Measurements from ENCODE around the gene THSD4. TPM values are rescaled to one million over a fixed set of nuclear protein-coding genes. Genes with fewer than 3 reads are reported as not detected.

The THSD4 gene
- total RNA-seq, 4 donors from 2014 or later: 23.0 to 68.5 (median 48.6) TPM

GRCh38 chr15:71301958-71302621, 186.8 kb downstream of the THSD4 start:
- TF ChIP-seq POLR2A (IDR thresholded peaks at IDR 0.05) (no peak), CTCF (IDR thresholded peaks at IDR 0.05) (no peak)
- H3K27ac ChIP-seq: peak overlapping the region; percentile 25 to 71 (median 71)
- DNase-seq: peak; percentile 54 to 62
- H3K27me3 ChIP-seq: no peaks in the 10 kb centered on the region
- H3K4me1 ChIP-seq: peaks cover 21 to 23% of the 10 kb centered on the region in 2 donors
- 47 to 53% methylated on average over 5 of the region's 5 CpGs for WGBS, 2 donors
- intact Hi-C loops (cut with DNase I): no loop called here
- no peak overlapping the region for H3K4me3 ChIP-seq (replicated peaks in 1 of 3)
- H3K36me3 ChIP-seq: no peaks in the 10 kb centered on the region
- H3K9me3 ChIP-seq: no peaks in the 10 kb centered on the region

- no peaks in the 10 kb centered on the region for H3K27me3 ChIP-seq
- intact Hi-C loops (cut with DNase I): no loop called here
- peak; percentile 89 to 94 for DNase-seq
- WGBS, 2 donors: 74 to 81% methylated on average over 4 to 6 of the region's 6 CpGs
- TF ChIP-seq CTCF (IDR thresholded peaks at IDR 0.05) (no peak), POLR2A (IDR thresholded peaks at IDR 0.05) (no peak)
- no peak overlapping the region for H3K4me3 ChIP-seq (replicated peaks in 1 of 3)
- no peaks in the 10 kb centered on the region for H3K36me3 ChIP-seq
- H3K4me1 ChIP-seq: peaks cover 21 to 23% of the 10 kb centered on the region in 2 donors
- peak overlapping the region; percentile 47 to 71 (median 71) for H3K27ac ChIP-seq
- H3K9me3 ChIP-seq: no peaks in the 10 kb centered on the region
Measured at GRCh38 chr15:71302861-71303410, 187.7 kb downstream of the THSD4 start.

GRCh38 chr15:71303977-71304376, 188.7 kb downstream of the THSD4 start:
- Histone ChIP-seq H3K9me3 (no peaks in the 10 kb centered on the region), H3K4me3 (replicated peaks in 1 of 3) (no peak overlapping the region), H3K36me3 (no peaks in the 10 kb centered on the region), H3K27me3 (no peaks in the 10 kb centered on the region), H3K27ac (peak overlapping the region in 2 of 3 donors; percentile 7 to 47), H3K4me1 (peaks cover 21 to 23% of the 10 kb centered on the region in 2 donors)
- DNase-seq: no peak
- TF ChIP-seq CTCF (IDR thresholded peaks at IDR 0.05) (no peak), POLR2A (IDR thresholded peaks at IDR 0.05) (no peak)
- WGBS, 2 donors: 94 to 96% methylated on average over 2 of the region's 2 CpGs
- intact Hi-C loops (cut with DNase I): no loop called here

GRCh38 chr15:71304681-71305080, 189.4 kb downstream of the THSD4 start:
- no peaks in the 10 kb centered on the region for H3K36me3 ChIP-seq
- H3K27ac ChIP-seq: no peak overlapping the region
- no peaks in the 10 kb centered on the region for H3K27me3 ChIP-seq
- intact Hi-C loops (cut with DNase I): no loop called here
- no peak for TF ChIP-seq CTCF (IDR thresholded peaks at IDR 0.05)
- TF ChIP-seq POLR2A (IDR thresholded peaks at IDR 0.05): no peak
- peaks cover 21 to 23% of the 10 kb centered on the region in 2 donors for H3K4me1 ChIP-seq
- DNase-seq: no peak
- H3K4me3 ChIP-seq (replicated peaks in 1 of 3): no peak overlapping the region
- WGBS, 2 donors: 87 to 91% methylated on average over 4 of the region's 4 CpGs
- H3K9me3 ChIP-seq: no peaks in the 10 kb centered on the region

- intact Hi-C loops (cut with DNase I): no loop called here
- no peak for DNase-seq
- no peak overlapping the region for H3K4me3 ChIP-seq (replicated peaks in 1 of 3)
Measured at GRCh38 chr15:71306538-71306937, 191.3 kb downstream of the THSD4 start.

More at GRCh38 chr15:71306538-71306937, 191.3 kb downstream of the THSD4 start:
- H3K4me1 ChIP-seq: peaks cover 20% of the 10 kb centered on the region in 2 donors
- no peak overlapping the region for H3K27ac ChIP-seq
- H3K27me3 ChIP-seq: no peaks in the 10 kb centered on the region
- H3K9me3 ChIP-seq: no peaks in the 10 kb centered on the region
- TF ChIP-seq CTCF (IDR thresholded peaks at IDR 0.05) (no peak), POLR2A (IDR thresholded peaks at IDR 0.05) (no peak)
- H3K36me3 ChIP-seq: no peaks in the 10 kb centered on the region

Measured in thyroid gland (tissue), 4 donors.